Endothelial cell of umbilical vein (primary cell): ENCODE measurements around the gene LMO4. TPM values are rescaled to one million over a fixed set of nuclear protein-coding genes. Genes with fewer than 3 reads are reported as not detected.

ENCODE experiments used
- BruUV-seq: library from RNA; stranded (reverse); fragments of 400-500 nt; replicated peaks from 2 replicates; lab custom pipeline; 2021; lab: Mats Ljungman, UMichigan
- CTCF ChIA-PET: fragments of 300-600, 350-600 bp; sonication (Branson Sonifier 250); formaldehyde crosslinking; loops from one replicate; lab custom pipeline; 2021; ENCODE audit warnings: antibody characterized with exemption, inconsistent platforms; lab: Charles Lee
- POLR2A ChIA-PET: fragments of 300-600, 350-600 bp; sonication (Branson Sonifier 250); formaldehyde crosslinking; loops from one replicate; lab custom pipeline; 2021; ENCODE audit warnings: antibody characterized with exemption, inconsistent platforms; lab: Charles Lee
- DNase-seq: peaks from one replicate; pipeline ENCODE4 v3.0.0-alpha.2; 2011; ENCODE audit warnings: low read depth, low spot score
- FAIRE-seq: peaks from 2 replicates; lab custom pipeline; 2011; peaks lifted over from hg19 to GRCh38; lab: Jason Lieb, UNC
- H2AFZ ChIP-seq: 2 replicates; pipeline ENCODE4 v1.6.0; 2012; ENCODE audit warnings: low read depth, low read length, control low read depth, inconsistent platforms
- H3K27ac ChIP-seq: 2 replicates; pipeline ENCODE4 v1.5.1; 2011; ENCODE audit warnings: low read depth, mild to moderate bottlenecking, control low read depth, low read length, moderate library complexity; ENCODE audit not compliant: insufficient read depth
- H3K27me3 ChIP-seq, 2 experiments: 2 replicates each; pipeline versions ENCODE4 v1.6.0 to v1.6.1; 2011; ENCODE audit warnings: low read length in 2 of 2, mixed read lengths in 1 of 2; ENCODE audit not compliant: control insufficient read depth in 2 of 2, insufficient read depth in 2 of 2
- H3K36me3 ChIP-seq, 2 experiments: 2 replicates in 1 of 2; 3 replicates in 1 of 2; pipeline ENCODE4 v1.5.1; 2011; ENCODE audit warnings: low read length in 2 of 2, mild to moderate bottlenecking in 1 of 2, moderate library complexity in 1 of 2; ENCODE audit not compliant: control insufficient read depth in 2 of 2, insufficient read depth in 2 of 2; ENCODE audit errors: extremely low read depth in 1 of 2
- H3K4me1 ChIP-seq: 3 replicates; pipeline ENCODE4 v1.5.1; 2011; ENCODE audit warnings: mild to moderate bottlenecking, low read length; ENCODE audit not compliant: control insufficient read depth, insufficient read depth; ENCODE audit errors: extremely low read depth
- H3K4me2 ChIP-seq: 2 replicates; pipeline ENCODE4 v1.6.1; 2011; ENCODE audit warnings: low read length, control low read depth, mixed read lengths; ENCODE audit not compliant: insufficient read depth
- H3K4me3 ChIP-seq, 3 experiments: fragments of 200-600 bp in 1 of 3; sonication (generic), shearing (Covaris generic) in 1 of 3; replicated peaks in 1 of 3; 2 replicates each; pipeline ENCODE4 v1.5.1; 2011 to 2016; ENCODE audit warnings: control low read depth in 3 of 3, low read length in 3 of 3, mild to moderate bottlenecking in 2 of 3, inconsistent platforms in 1 of 3, low read depth in 1 of 3, moderate library complexity in 1 of 3; ENCODE audit not compliant: insufficient read depth in 1 of 3
- H3K79me2 ChIP-seq: 2 replicates; pipeline ENCODE4 v1.6.0; 2012; ENCODE audit warnings: low read length, inconsistent platforms; ENCODE audit not compliant: control insufficient read depth, insufficient read depth
- H3K9ac ChIP-seq: replicated peaks from 2 replicates; pipeline ENCODE3; 2011; ENCODE audit warnings: low read length, control low read depth; ENCODE audit not compliant: insufficient read depth; ENCODE audit errors: extremely low read depth
- H3K9me1 ChIP-seq: replicated peaks from 3 replicates; pipeline ENCODE4 v1.6.0; 2011; ENCODE audit warnings: mild to moderate bottlenecking, low read length; ENCODE audit not compliant: control insufficient read depth, insufficient read depth; ENCODE audit errors: extremely low read depth
- H3K9me3 ChIP-seq: replicated peaks from 2 replicates; pipeline ENCODE4 v1.5.1; 2012; ENCODE audit warnings: low read length, inconsistent platforms; ENCODE audit not compliant: control insufficient read depth, insufficient read depth
- H4K20me1 ChIP-seq: replicated peaks from 2 replicates; pipeline ENCODE3; 2011; ENCODE audit warnings: mild to moderate bottlenecking, low read length; ENCODE audit not compliant: control insufficient read depth, insufficient read depth; ENCODE audit errors: extremely low read depth
- EZH2 ChIP-seq: IDR thresholded peaks from 2 replicates; pipeline ENCODE4 v1.6.1; 2012; ENCODE audit warnings: borderline replicate concordance, low read depth, mild to moderate bottlenecking, moderate library complexity, low read length, inconsistent platforms; ENCODE audit not compliant: severe bottlenecking
- FOS ChIP-seq: IDR thresholded peaks from 2 replicates; pipeline ENCODE4 v1.6.1; 2011; ENCODE audit warnings: mild to moderate bottlenecking, low read length, moderate library complexity, borderline replicate concordance; ENCODE audit not compliant: insufficient read depth
- GATA2 ChIP-seq: IDR thresholded peaks from 2 replicates; pipeline ENCODE4 v1.7.0; 2011; ENCODE audit warnings: low read depth, mild to moderate bottlenecking, moderate library complexity, mixed read lengths, low read length; ENCODE audit not compliant: insufficient read length, insufficient read depth
- JUN ChIP-seq: IDR thresholded peaks from 2 replicates; pipeline ENCODE4 v1.6.1; 2011; ENCODE audit warnings: borderline replicate concordance, low read depth; ENCODE audit not compliant: insufficient read length, insufficient read depth
- MYC ChIP-seq: IDR thresholded peaks from one replicate; pipeline ENCODE4 v1.6.1; 2011; ENCODE audit warnings: mild to moderate bottlenecking, low read depth, low read length
- POLR2A ChIP-seq: IDR thresholded peaks from 2 replicates; pipeline ENCODE4 v1.6.1; 2012; ENCODE audit warnings: low read depth, mild to moderate bottlenecking, control low read depth, low read length
- POLR2AphosphoS5 ChIP-seq: IDR thresholded peaks from 2 replicates; pipeline ENCODE4 v1.6.1; 2012; ENCODE audit warnings: low read depth, mild to moderate bottlenecking, control low read depth, low read length, moderate library complexity; ENCODE audit not compliant: insufficient read depth
- dilution Hi-C: fragments of 300-500 bp; cut with MboI; formaldehyde crosslinking; loops from one replicate; pipeline ENCODE4 v1.15.0; 2019; ENCODE audit warnings: low sequenced_read_pairs; ENCODE audit not compliant: extremely low pct_ligation_motif_present
- intact Hi-C: fragments of 100-400 bp; cut with micrococcal nuclease; formaldehyde crosslinking; loops from one replicate; pipeline ENCODE4 v1.10.0; 2022
- polyA plus RNA-seq, 4 experiments: library from polyadenylated mRNA; depleted of rRNA in 3 of 4; stranded (reverse) in 3 of 4; unstranded in 1 of 4; fragments of >200 nt; gene quantifications; 2 replicates each; pipeline versions ENCODE4 v1.2.1 to v1.2.3, GENCODE V29; 2011 to 2012; ENCODE audit warnings: missing spikeins in 1 of 4
- total RNA-seq: library from RNA; stranded (reverse); gene quantifications from 2 replicates; pipeline ENCODE4 v1.2.3, GENCODE V29; 2021
- TF ChIP-seq, protein P1 (sequence below): IDR thresholded peaks from 2 replicates; pipeline ENCODE4 v1.6.1; 2011; ENCODE audit not compliant: insufficient read depth, insufficient read length
- TF ChIP-seq, protein P2 (sequence below), 2 donors: IDR thresholded peaks; 1 replicate in 1 of 2; 2 replicates in 1 of 2; pipeline ENCODE4 v1.5.1; 2011; ENCODE audit warnings: low read length in 2 of 2, mild to moderate bottlenecking in 2 of 2, moderate library complexity in 2 of 2, control low read depth in 1 of 2, inconsistent platforms in 1 of 2, low read depth in 1 of 2; ENCODE audit not compliant: insufficient read depth in 1 of 2; ENCODE audit errors: extremely low read depth in 1 of 2

Gene LMO4
- total and polyA plus RNA-seq, 2 donors (not counting 3 experiments of a cell fraction or from before 2014, with no cell fraction given) = 24.8 to 36.6 TPM

DNA sequence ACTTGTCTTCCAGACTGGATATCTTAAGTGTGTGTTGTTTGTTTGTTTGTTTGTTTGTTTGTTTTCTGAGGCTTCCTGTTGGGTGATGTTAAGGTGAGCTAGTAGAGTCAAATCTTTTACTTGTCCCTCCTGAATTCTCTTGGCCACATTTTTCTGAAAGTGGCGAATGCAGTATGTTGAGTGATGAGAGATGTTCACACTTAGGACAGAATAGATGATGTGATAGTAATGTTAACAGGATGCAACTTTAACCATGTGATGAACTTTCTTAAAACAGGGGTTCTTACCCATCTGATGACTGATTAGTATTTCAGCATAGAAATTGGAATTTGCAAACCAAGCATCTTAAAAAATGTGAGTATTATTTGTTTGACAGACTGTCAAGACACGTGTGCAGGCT lies 40.2 kb downstream of the LMO4 start:
- TF ChIP-seq GATA2 (no peak), MYC (no peak), FOS (no peak), POLR2AphosphoS5 (no peak), EZH2 (no peak), POLR2A (no peak), JUN (no peak)
- TF ChIP-seq, protein P1, sequence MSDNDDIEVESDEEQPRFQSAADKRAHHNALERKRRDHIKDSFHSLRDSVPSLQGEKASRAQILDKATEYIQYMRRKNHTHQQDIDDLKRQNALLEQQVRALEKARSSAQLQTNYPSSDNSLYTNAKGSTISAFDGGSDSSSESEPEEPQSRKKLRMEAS = no peak
- TF ChIP-seq, protein P2, sequence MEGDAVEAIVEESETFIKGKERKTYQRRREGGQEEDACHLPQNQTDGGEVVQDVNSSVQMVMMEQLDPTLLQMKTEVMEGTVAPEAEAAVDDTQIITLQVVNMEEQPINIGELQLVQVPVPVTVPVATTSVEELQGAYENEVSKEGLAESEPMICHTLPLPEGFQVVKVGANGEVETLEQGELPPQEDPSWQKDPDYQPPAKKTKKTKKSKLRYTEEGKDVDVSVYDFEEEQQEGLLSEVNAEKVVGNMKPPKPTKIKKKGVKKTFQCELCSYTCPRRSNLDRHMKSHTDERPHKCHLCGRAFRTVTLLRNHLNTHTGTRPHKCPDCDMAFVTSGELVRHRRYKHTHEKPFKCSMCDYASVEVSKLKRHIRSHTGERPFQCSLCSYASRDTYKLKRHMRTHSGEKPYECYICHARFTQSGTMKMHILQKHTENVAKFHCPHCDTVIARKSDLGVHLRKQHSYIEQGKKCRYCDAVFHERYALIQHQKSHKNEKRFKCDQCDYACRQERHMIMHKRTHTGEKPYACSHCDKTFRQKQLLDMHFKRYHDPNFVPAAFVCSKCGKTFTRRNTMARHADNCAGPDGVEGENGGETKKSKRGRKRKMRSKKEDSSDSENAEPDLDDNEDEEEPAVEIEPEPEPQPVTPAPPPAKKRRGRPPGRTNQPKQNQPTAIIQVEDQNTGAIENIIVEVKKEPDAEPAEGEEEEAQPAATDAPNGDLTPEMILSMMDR (IDR thresholded peaks at IDR 0.05; ENCODE audit: extremely low read depth in 1 of 2, insufficient read depth in 1 of 2, low read depth in 1 of 2, low read length in 2 of 2) = no peak
- FAIRE-seq = no peak
- Histone ChIP-seq H3K9me3 (no peaks in the 10 kb centered on the region), H3K4me2 (no peak overlapping the region), H3K4me1 (no peaks in the 10 kb centered on the region), H3K36me3 (no peaks in the 10 kb centered on the region), H3K9me1 (no peaks in the 10 kb centered on the region), H3K27ac (no peak overlapping the region), H3K4me3 (no peak overlapping the region), H4K20me1 (no peaks in the 10 kb centered on the region), H3K27me3 (no peaks in the 10 kb centered on the region), H3K79me2 (no peaks in the 10 kb centered on the region), H3K9ac (no peak overlapping the region), H2AFZ (no peak overlapping the region)
- CTCF ChIA-PET = no interaction called here
- dilution Hi-C loops = no loop called here
- intact Hi-C loops = no loop called here
- BruUV-seq = no TSS peak
- POLR2A ChIA-PET = no interaction called here
- no peak for DNase-seq
